GM21786 (cell line): ENCODE results near the gene DUS1L.

Source experiments
- ATAC-seq: cut with Tn5 transposase; IDR thresholded peaks from one replicate; pipeline ENCODE4 v1.9.1; 2021; ENCODE audit not compliant: unreplicated experiment

The DUS1L gene

GRCh38 chr17:82088838-82089722 lies 23.5 kb upstream of the DUS1L start:
- no peak for ATAC-seq

GRCh38 chr17:82087961-82088837 lies 22.6 kb upstream of the DUS1L start:
- no peak for ATAC-seq

DNA sequence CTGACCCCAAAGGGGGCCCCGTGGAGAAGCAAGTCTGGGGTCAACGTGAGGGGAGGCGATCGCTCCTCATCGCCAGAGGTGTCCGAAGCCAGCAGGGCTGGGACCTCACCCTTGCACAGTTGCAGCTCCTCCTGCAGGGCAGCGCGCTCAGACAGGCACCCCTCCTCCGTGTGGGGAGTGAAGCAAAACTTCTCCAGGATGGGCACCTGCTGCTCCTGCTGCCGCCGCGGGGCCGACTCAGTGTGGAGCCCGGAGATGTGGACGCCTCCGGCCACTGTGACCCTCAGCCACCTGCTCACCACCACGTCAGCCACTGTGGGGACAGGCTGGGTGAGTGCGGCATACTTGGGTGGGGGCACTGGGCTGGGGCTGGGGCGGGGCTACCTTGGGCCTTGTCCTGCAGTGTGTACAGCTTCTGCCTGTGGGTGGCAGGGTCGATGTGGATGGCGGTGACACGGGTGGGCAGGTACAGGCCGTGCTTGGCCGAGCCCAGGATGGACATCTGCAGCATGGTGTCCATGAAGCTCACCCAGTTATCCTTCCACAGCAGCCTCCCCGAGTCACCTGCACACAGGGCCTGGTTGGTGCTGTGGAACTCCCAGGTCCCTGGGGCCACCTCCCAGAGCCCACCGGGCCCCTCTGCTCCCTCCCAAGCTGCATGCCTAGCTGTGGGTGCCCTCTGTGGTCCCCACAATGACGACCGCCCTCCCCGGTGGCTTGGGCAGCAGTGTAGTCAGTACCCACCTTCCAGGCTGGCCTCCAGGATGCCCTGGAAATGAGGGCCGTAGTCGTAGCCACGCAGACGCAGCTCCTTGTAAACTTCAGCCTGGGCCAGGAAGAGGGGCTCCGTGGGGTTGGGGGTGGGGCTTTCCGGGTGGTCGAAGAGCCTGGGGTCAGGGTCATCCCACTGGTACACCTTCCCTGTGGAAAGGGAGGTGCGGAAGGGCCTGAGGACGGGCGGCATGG lies 21.6 kb upstream of the DUS1L start:
- ATAC-seq: no peak

DNA sequence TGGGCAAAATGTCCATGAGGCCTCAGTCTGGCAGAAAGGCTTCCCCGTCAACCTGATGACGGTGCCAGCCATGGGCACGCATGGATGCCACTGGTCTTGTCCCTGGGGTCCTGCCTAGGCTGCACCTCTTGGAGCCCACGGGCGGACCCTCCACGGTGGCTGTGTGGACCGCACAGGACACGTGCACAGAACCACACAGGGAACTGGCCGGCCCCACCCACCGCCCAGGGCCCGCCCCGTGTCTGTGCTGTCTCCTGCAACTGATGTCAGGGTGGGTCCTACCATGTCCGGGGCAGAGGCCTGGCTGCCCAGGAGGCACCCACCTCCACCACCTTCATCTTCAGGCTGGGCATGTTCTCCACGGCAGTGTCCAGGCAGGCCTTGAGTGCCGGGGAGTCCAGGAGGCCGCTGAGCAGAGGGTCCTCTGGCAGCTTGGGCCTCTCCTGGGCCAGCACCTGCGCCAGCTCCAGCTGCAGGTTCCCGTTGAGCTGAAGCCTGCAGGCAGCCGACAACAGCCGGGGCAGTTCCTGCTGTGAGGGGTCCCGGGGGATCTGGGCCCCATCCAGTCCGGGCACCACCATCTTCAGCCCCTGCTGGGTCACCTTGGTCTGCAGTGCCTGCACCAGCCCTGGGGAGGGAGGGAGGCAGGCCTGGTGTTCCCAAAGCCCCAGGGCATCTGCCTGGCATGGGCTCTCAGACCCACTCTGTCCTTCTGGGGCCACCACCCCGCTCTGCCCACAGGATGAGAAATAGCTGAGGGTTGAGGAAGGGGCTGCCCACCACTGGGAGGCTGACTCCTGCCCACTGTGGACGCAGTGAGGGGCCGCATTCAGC lies 20.5 kb upstream of the DUS1L start:
- ATAC-seq: no peak

DNA sequence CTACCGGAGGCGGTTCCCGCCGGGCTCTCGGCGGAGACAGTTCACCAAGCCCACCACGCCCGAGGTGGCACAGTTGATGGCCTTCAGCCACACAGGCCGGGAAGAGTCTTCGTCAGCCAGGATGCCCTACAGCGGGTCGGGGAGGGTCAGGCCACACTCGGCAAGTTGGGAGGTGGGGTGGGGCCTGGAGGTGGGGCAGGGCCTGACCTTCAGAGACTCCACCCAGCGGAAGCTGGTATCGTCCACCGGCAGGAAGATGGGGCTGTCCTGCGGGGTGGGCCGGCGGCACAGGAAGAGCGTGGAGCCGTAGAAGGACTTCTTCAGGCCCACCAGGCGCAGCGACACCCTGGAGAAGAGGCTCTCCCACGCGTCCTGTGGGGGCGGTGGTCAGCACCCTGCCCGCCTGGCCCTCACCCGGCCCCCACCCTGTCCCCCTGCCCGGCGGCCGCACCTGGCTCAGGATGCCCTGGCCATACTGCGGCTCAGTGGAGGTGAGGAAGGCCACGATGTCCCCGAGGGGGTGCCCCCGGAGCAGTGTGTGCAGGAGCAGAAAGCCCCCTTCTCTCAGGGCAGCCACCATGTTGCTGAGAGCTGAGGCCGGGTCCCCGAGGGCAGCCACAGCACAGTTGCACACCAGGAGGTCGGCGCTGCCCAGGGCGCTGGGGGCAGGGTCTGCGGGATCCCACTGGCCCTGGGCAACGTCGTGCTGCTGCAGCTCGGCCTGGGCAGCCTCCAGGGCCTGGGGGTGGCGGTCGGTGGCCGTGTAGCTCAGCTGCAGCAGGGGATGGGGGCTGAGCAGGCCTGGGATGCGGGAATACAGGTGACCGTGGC lies 19.6 kb upstream of the DUS1L start:
- no peak for ATAC-seq

- no peak for ATAC-seq
Observed at GRCh38 chr17:82084373-82085030, 18.9 kb upstream of the DUS1L start.

- no peak for ATAC-seq
Observed at GRCh38 chr17:82083533-82084359, 18.1 kb upstream of the DUS1L start.

GRCh38 chr17:82083009-82083408 lies 17.4 kb upstream of the DUS1L start:
- no peak for ATAC-seq

- ATAC-seq: no peak
Observed at GRCh38 chr17:82082456-82082855, 16.9 kb upstream of the DUS1L start.

DNA sequence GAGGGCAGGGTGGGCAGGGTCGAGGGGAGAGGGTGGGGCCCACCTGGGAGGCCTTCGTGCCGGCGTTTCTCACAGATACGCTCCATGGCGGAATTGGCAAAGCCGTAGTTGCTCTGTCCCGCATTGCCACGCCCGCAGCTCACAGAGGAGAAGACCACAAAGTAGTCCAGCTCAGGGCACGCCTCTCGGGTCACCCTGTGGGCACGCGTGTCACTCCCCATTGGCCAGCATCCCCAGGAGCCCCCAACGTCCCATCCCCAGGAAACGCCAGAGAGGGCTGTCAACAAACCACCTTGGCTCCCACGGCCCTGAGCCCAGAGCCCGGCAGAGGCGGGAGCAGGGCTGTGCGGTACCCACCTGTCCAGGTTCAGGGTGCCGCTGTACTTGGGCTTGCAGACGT lies 16.4 kb upstream of the DUS1L start:
- ATAC-seq: no peak

DNA sequence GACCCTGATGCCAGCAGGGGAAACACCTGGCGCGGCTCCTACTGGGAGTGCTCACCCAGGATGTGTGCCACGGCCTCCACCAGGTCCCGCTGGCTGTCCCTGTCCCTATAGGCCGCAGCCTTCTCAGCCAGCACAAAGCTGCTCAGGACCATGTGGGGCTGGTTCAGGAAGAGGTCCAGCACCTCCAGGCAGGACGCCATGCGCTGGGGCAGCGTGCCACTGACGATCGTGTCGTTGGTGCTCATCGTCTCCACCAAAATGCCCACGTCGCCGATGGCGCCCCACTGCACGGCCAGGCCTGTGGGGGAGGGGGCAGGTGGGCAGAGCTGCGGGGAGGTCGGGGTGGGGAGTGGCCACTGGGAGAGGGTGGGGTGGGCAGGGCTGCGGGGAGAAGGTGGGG lies 15.9 kb upstream of the DUS1L start:
- no peak for ATAC-seq

DNA sequence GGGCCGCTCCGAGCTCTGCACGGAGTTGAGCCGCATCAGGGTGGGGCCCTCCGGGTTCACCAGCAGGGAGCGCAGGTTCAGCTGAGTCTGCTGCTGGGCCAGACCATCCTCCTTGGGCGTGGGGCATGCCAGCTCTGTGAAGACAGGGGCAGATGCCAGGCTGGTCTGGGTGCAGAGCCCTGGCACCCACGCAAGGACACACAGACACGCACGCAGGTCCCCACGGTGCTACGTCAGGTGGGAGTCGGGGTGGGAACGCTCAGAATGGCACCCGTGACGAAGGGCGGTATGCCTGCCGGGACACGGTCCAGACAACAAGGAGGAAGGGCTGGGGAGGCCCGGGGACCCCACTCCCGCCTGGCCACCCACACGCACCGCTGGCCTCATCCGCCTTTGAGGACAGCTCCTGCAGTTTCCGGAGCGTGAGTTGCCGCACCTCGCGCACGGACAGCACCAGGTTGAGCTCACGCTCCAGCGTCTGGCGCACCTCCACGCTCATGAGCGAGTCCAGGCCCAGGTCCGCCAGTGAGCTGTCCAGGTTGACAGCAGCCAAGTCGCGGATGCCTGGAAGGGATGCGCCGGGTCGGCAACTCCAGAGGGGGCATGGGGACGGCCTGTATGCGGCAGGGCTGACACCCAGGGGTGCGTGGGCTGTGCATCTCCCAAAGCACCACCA lies 15.3 kb upstream of the DUS1L start:
- ATAC-seq: no peak

DNA sequence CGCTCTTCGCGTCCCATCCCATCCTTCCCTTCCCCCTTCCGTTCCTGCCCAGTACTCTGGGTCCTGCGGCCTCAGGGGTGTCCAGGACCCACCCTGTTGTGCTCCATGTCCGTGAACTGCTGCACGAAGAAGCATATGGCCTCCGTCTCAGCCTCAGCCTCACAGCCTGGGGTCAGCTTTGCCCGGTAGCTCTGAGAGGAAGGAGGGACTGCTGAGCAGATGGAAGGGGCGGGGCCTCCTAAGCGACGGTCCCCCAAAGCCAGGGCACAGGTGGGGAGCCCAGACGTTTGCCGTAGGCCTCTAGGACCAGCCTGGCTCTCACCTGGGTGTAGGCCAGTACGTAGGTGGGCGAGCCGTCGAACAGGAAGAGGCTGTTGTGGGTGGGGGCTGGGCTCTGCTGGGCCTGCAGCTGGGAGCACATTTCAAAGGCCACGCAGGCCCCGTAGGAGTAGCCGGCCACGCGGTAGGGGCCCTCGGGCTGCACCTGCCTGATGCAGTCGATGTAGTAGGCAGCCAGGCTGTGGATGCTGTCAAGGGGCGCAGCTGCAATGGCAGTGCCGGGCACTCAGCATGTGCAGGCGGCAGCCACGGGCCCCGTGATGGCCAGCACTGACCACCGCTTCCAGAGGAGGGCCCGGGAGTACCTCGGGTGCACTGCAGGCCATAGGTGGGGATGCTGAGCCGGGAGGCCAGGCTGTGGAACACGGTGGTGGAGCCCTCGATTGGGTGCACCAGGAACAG lies 14.6 kb upstream of the DUS1L start:
- ATAC-seq: no peak

GRCh38 chr17:82079001-82079677 lies 13.5 kb upstream of the DUS1L start:
- ATAC-seq: no peak

- no peak for ATAC-seq
Observed at GRCh38 chr17:82078433-82078832, 12.8 kb upstream of the DUS1L start.
